ENCODE data around the gene SERTAD2.

DNA sequence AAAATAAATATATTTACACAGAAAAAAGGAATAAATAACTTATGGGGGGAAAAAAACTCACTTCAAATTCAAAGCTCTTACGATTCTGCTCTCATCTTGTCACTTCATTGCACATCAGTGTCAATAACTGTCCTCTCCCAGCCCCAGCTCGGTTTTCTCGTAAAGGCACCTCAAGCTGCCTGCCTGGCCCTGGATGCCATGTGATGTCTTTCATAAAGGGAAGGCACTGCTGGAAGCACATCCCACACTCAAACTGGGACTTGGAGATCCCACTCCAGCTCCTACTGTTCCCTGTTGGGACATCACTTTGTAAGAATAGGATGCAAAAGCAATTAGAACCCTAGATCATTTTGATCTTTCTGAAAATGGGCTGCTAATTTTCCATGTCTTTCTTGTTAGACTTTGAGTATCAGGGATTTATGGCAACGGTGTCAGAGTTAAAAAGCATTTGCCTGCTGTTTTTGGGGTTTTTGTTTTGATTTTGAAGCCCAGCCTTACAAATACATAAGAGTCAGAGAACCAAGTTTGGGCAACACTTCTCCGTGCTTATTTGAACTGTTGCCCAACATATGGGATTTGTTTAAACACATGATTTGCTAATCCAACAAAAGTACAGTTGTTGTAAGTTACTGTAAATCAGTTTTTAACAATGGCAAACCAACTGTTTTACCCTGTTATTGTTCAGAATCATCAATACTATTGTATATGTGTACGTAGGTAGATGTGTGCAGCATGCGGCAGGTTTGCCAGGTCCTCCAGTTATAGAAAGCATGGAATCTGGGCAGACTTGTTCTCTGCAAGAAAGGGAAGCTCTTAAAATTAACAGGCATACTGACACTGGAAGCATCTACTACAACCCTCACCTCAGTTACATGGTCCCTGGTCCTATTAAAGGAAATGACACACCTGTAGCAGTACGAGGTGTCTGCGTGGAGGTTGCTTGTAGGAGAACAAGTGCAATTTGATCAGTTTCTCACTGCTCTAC, 20.6 kb downstream of the SERTAD2 start:
- TF ChIP-seq, protein P1, sequence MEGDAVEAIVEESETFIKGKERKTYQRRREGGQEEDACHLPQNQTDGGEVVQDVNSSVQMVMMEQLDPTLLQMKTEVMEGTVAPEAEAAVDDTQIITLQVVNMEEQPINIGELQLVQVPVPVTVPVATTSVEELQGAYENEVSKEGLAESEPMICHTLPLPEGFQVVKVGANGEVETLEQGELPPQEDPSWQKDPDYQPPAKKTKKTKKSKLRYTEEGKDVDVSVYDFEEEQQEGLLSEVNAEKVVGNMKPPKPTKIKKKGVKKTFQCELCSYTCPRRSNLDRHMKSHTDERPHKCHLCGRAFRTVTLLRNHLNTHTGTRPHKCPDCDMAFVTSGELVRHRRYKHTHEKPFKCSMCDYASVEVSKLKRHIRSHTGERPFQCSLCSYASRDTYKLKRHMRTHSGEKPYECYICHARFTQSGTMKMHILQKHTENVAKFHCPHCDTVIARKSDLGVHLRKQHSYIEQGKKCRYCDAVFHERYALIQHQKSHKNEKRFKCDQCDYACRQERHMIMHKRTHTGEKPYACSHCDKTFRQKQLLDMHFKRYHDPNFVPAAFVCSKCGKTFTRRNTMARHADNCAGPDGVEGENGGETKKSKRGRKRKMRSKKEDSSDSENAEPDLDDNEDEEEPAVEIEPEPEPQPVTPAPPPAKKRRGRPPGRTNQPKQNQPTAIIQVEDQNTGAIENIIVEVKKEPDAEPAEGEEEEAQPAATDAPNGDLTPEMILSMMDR (IDR thresholded peaks at IDR 0.05; ENCODE audit: extremely low read depth in 1 of 2, insufficient read depth in 1 of 2, low read depth in 1 of 2, low read length in 2 of 2): no peak
- TF ChIP-seq GATA2 (IDR thresholded peaks at IDR 0.05; ENCODE audit: insufficient read depth, insufficient read length, low read depth, low read length): no peak
- TF ChIP-seq EZH2 (IDR thresholded peaks at IDR 0.05; ENCODE audit: borderline replicate concordance, low read depth, low read length, severe bottlenecking): no peak
- TF ChIP-seq, protein P2, sequence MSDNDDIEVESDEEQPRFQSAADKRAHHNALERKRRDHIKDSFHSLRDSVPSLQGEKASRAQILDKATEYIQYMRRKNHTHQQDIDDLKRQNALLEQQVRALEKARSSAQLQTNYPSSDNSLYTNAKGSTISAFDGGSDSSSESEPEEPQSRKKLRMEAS (IDR thresholded peaks at IDR 0.05; ENCODE audit: insufficient read depth, insufficient read length): no peak
- no peak for TF ChIP-seq POLR2AphosphoS5 (IDR thresholded peaks at IDR 0.05; ENCODE audit: insufficient read depth, low read depth, low read length)
- TF ChIP-seq JUN (IDR thresholded peaks at IDR 0.05; ENCODE audit: borderline replicate concordance, insufficient read depth, insufficient read length, low read depth): no peak
- no peak for TF ChIP-seq POLR2A (IDR thresholded peaks at IDR 0.05; ENCODE audit: low read depth, low read length)
- no peak for TF ChIP-seq MYC (IDR thresholded peaks at IDR 0.05; ENCODE audit: low read depth, low read length)

Data from endothelial cell of umbilical vein (primary cell).